Colonic mucosa (tissue), 4 donors: ENCODE results near the gene DMAC2L. TPM values are rescaled to one million over a fixed set of nuclear protein-coding genes. Genes with fewer than 3 reads are reported as not detected.
A peak's percentile ranks its signal among the peaks of the same experiment; 100 is the strongest.
"Not testable (repeated sequence)": the region's sequence is repeated elsewhere in the genome, so short reads cannot be mapped to it uniquely, and the experiment has no call there.

ENCODE experiments used
- DNase-seq: peaks from one replicate; pipeline ENCODE4 v3.0.0-alpha.2; 2020
- H3K27ac ChIP-seq: fragments of 200-600 bp; one replicate; pipeline ENCODE4 v1.8.0; 2021
- H3K27me3 ChIP-seq: fragments of 200-600 bp; one replicate; pipeline ENCODE4 v1.8.0; 2021
- H3K36me3 ChIP-seq: fragments of 200-600 bp; one replicate; pipeline ENCODE4 v1.8.0; 2021
- H3K4me1 ChIP-seq: fragments of 200-600 bp; one replicate; pipeline ENCODE4 v1.8.0; 2021; ENCODE audit warnings: mild to moderate bottlenecking
- H3K4me3 ChIP-seq: fragments of 200-600 bp; one replicate; pipeline ENCODE4 v1.8.0; 2021
- H3K9ac ChIP-seq, 2 donors: one replicate each; pipeline ENCODE4 v1.7.0; 2013; ENCODE audit warnings: control low read depth in 2 of 2, low read depth in 2 of 2, low read length in 2 of 2
- H3K9me3 ChIP-seq: fragments of 200-600 bp; one replicate; pipeline ENCODE4 v1.8.0; 2021
- CTCF ChIP-seq: fragments of 200-600 bp; IDR thresholded peaks from one replicate; pipeline ENCODE4 v1.8.0; 2022; ENCODE audit warnings: antibody characterized with exemption, mild to moderate bottlenecking
- intact Hi-C: fragments of 100-400 bp; cut with DNase I; formaldehyde crosslinking; loops from one replicate; pipeline ENCODE4 v1.14.1; 2022
- total RNA-seq, 2 donors: library from RNA; stranded (reverse); fragmentation: NEBNext Ultra II Directional in 1 of 2; extraction: Animal tissue kit (Norgen Biotek cat#: 25700) in 1 of 2; gene quantifications; one replicate each; pipeline ENCODE4 v1.2.1, GENCODE V29; 2021
- donor health status: healthy.
- donor health status: DM: no; HTN: no; CAD: no.
- donor health status: DM: no; HTN: no; CAD: no.

Gene DMAC2L
- total RNA-seq, 2 donors from 2014 or later, result 15.2 to 20.9 TPM

GRCh38 chr14:50362764-50363713 lies 50.9 kb downstream of the DMAC2L start:
- no peak for DNase-seq
- Histone ChIP-seq H3K4me1 (peaks cover 2% of the 10 kb centered on the region), H3K27me3 (no peaks in the 10 kb centered on the region), H3K36me3 (no peaks in the 10 kb centered on the region), H3K9me3 (no peaks in the 10 kb centered on the region), H3K27ac (peak overlapping the region; percentile 76), H3K9ac (peak overlapping the region; percentile 12 to 30), H3K4me3 (no peak overlapping the region)
- intact Hi-C loops, result no loop called here
- TF ChIP-seq CTCF, result no peak

DNA sequence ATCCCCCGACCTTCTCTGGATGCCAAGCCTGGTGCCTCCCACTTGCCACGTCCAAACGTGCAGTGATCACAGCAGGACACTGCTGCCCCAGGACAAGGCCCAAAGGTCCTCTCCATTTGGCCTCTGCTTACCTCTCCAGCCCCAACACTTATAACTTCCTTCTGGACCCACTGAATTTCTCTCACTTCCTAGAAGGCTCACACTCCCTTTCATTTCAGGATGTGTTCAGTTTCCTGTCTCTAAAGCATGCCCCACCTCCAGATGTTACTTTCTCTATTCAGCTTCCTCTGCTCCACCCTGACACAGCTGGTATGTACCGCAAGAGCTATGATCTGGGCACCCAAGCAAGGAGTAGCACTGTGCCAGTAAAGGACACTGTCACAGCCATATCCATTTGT lies 51.6 kb downstream of the DMAC2L start:
- Histone ChIP-seq H3K27ac (peak overlapping the region; percentile 76), H3K4me1 (peaks cover 2% of the 10 kb centered on the region), H3K9me3 (no peaks in the 10 kb centered on the region), H3K36me3 (no peaks in the 10 kb centered on the region), H3K9ac (peak overlapping the region in 1 of 2 donors; percentile 12), H3K27me3 (no peaks in the 10 kb centered on the region), H3K4me3 (no peak overlapping the region)
- TF ChIP-seq CTCF, result no peak
- DNase-seq, result peak; percentile 49
- intact Hi-C loops, result no loop called here

GRCh38 chr14:50364792-50365191 lies 52.7 kb downstream of the DMAC2L start:
- DNase-seq, result peak; percentile 53
- H3K9ac ChIP-seq, result peak overlapping the region in 1 of 2 donors; percentile 21
- no peaks in the 10 kb centered on the region for H3K27me3 ChIP-seq
- TF ChIP-seq CTCF, result no peak
- H3K36me3 ChIP-seq, result no peaks in the 10 kb centered on the region
- peaks cover 2% of the 10 kb centered on the region for H3K4me1 ChIP-seq
- intact Hi-C loops, result no loop called here
- H3K9me3 ChIP-seq, result no peaks in the 10 kb centered on the region
- no peak overlapping the region for H3K4me3 ChIP-seq
- peak overlapping the region; percentile 76 for H3K27ac ChIP-seq

DNA sequence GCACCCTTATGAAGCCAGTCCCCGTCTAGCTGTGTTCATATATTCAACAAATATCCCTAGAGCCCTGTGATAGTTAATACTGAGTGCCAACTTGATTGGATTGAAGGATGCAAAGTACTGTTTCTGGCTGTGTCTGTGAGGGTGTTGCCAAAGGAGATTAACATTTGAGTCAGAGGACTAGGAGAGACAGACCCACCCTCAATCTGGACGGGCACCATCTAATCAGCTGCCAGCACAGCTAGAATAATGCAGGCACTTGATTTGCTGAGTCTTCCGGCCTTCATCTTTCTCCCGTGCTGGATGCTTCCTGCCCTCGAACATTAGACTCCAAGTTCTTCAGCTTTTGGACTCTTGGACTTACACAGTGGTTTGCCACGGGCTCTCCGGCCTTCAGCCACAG lies 53.4 kb downstream of the DMAC2L start:
- H3K4me3 ChIP-seq, intact Hi-C loops, H3K9ac ChIP-seq, H3K4me1 ChIP-seq, DNase-seq, H3K27me3 ChIP-seq, H3K36me3 ChIP-seq, H3K9me3 ChIP-seq: not testable (repeated sequence)
- peak overlapping the region; percentile 76 for H3K27ac ChIP-seq

- H3K9me3 ChIP-seq, result no peaks in the 10 kb centered on the region
- no peaks in the 10 kb centered on the region for H3K36me3 ChIP-seq
- TF ChIP-seq CTCF, result no peak
- H3K4me3 ChIP-seq, result no peak overlapping the region
- H3K4me1 ChIP-seq, result peaks cover 2% of the 10 kb centered on the region
- DNase-seq, result peak; percentile 77
- H3K27ac ChIP-seq, result peak overlapping the region; percentile 76
- no peaks in the 10 kb centered on the region for H3K27me3 ChIP-seq
- intact Hi-C loops, result no loop called here
- peak overlapping the region in 1 of 2 donors; percentile 40 for H3K9ac ChIP-seq
Measured at GRCh38 chr14:50366115-50366514, 54.0 kb downstream of the DMAC2L start.

- no peaks in the 10 kb centered on the region for H3K27me3 ChIP-seq
- H3K27ac ChIP-seq, result peak overlapping the region; percentile 76
- no peaks in the 10 kb centered on the region for H3K36me3 ChIP-seq
- TF ChIP-seq CTCF, result no peak
- H3K4me1 ChIP-seq, result peaks cover 2% of the 10 kb centered on the region
- H3K9me3 ChIP-seq, result no peaks in the 10 kb centered on the region
- peak overlapping the region in 1 of 2 donors; percentile 40 for H3K9ac ChIP-seq
- DNase-seq, result no peak
- intact Hi-C loops, result no loop called here
- H3K4me3 ChIP-seq, result no peak overlapping the region
Measured at GRCh38 chr14:50366589-50366988, 54.5 kb downstream of the DMAC2L start.
